ENCODE measurements around the gene USP36.

USP36 gene

GRCh38 chr17:78862073-78863023 is 21.7 kb upstream of the USP36 start:
- TF ChIP-seq CTCF (IDR thresholded peaks at IDR 0.05; ENCODE audit: low read depth, low read length, poor library complexity, severe bottlenecking) (no peak), EZH2phosphoT487 (IDR thresholded peaks at IDR 0.05; ENCODE audit: borderline replicate concordance, low read length) (no peak)
- no peaks in the 10 kb centered on the region for H3K79me2 ChIP-seq (ENCODE audit: control insufficient read depth, low read length)
- no peaks in the 10 kb centered on the region for H3F3A ChIP-seq (ENCODE audit: control insufficient read depth, insufficient read depth)
- H3K4me2 ChIP-seq (ENCODE audit: low read length) = no peak overlapping the region
- H4K20me1 ChIP-seq (ENCODE audit: control insufficient read depth, insufficient read depth, low read depth, low read length) = no peaks in the 10 kb centered on the region
- no peaks in the 10 kb centered on the region for H3K36me3 ChIP-seq (ENCODE audit: control insufficient read depth, low read length)
- no peak overlapping the region for H3K4me3 ChIP-seq (ENCODE audit: low read length)
- H3K9me2 ChIP-seq (replicated peaks; ENCODE audit: control insufficient read depth, low read length) = no peaks in the 10 kb centered on the region
- H3K4me1 ChIP-seq (ENCODE audit: control insufficient read depth, low read length) = no peaks in the 10 kb centered on the region
- no peaks in the 10 kb centered on the region for H3K9me3 ChIP-seq (ENCODE audit: control insufficient read depth, insufficient read depth, low read length)
- no peak overlapping the region for H3K27ac ChIP-seq (ENCODE audit: low read depth, low read length)
- peaks cover 15% of the 10 kb centered on the region; the same call in 1 of the 2 replicates for H3K27me3 ChIP-seq (ENCODE audit: control insufficient read depth, low read length)

- no peak overlapping the region for H3K4me2 ChIP-seq (ENCODE audit: low read length)
- peaks cover 4% of the 10 kb centered on the region; the same call in 1 of the 2 replicates for H3K27me3 ChIP-seq (ENCODE audit: control insufficient read depth, low read length)
- TF ChIP-seq EZH2phosphoT487 (IDR thresholded peaks at IDR 0.05; ENCODE audit: borderline replicate concordance, low read length) (no peak), CTCF (IDR thresholded peaks at IDR 0.05; ENCODE audit: low read depth, low read length, poor library complexity, severe bottlenecking) (no peak)
- no peaks in the 10 kb centered on the region for H3K36me3 ChIP-seq (ENCODE audit: control insufficient read depth, low read length)
- H3F3A ChIP-seq (ENCODE audit: control insufficient read depth, insufficient read depth) = no peaks in the 10 kb centered on the region
- H3K4me1 ChIP-seq (ENCODE audit: control insufficient read depth, low read length) = no peaks in the 10 kb centered on the region
- H3K9me3 ChIP-seq (ENCODE audit: control insufficient read depth, insufficient read depth, low read length) = no peaks in the 10 kb centered on the region
- H3K9me2 ChIP-seq (replicated peaks; ENCODE audit: control insufficient read depth, low read length) = no peaks in the 10 kb centered on the region
- H3K79me2 ChIP-seq (ENCODE audit: control insufficient read depth, low read length) = no peaks in the 10 kb centered on the region
- no peak overlapping the region for H3K4me3 ChIP-seq (ENCODE audit: low read length)
- H3K27ac ChIP-seq (ENCODE audit: low read depth, low read length) = no peak overlapping the region
- H4K20me1 ChIP-seq (ENCODE audit: control insufficient read depth, insufficient read depth, low read depth, low read length) = no peaks in the 10 kb centered on the region
Observed at GRCh38 chr17:78861229-78861628, 20.6 kb upstream of the USP36 start.

GRCh38 chr17:78859051-78859450 is 18.4 kb upstream of the USP36 start:
- H3K4me1 ChIP-seq (ENCODE audit: control insufficient read depth, low read length) = no peaks in the 10 kb centered on the region
- no peak overlapping the region for H3K4me2 ChIP-seq (ENCODE audit: low read length)
- no peaks in the 10 kb centered on the region for H3K9me3 ChIP-seq (ENCODE audit: control insufficient read depth, insufficient read depth, low read length)
- TF ChIP-seq CTCF (IDR thresholded peaks at IDR 0.05; ENCODE audit: low read depth, low read length, poor library complexity, severe bottlenecking) = no peak
- no peak for TF ChIP-seq EZH2phosphoT487 (IDR thresholded peaks at IDR 0.05; ENCODE audit: borderline replicate concordance, low read length)
- no peaks in the 10 kb centered on the region for H3K9me2 ChIP-seq (replicated peaks; ENCODE audit: control insufficient read depth, low read length)
- H4K20me1 ChIP-seq (ENCODE audit: control insufficient read depth, insufficient read depth, low read depth, low read length) = no peaks in the 10 kb centered on the region
- no peaks in the 10 kb centered on the region for H3K36me3 ChIP-seq (ENCODE audit: control insufficient read depth, low read length)
- H3F3A ChIP-seq (ENCODE audit: control insufficient read depth, insufficient read depth) = no peaks in the 10 kb centered on the region
- no peak overlapping the region for H3K4me3 ChIP-seq (ENCODE audit: low read length)
- H3K27ac ChIP-seq (ENCODE audit: low read depth, low read length) = no peak overlapping the region
- no peaks in the 10 kb centered on the region for H3K79me2 ChIP-seq (ENCODE audit: control insufficient read depth, low read length)
- no peaks in the 10 kb centered on the region for H3K27me3 ChIP-seq (ENCODE audit: control insufficient read depth, low read length)
